ENCODE results near the gene PCNA. TPM values are rescaled to one million over a fixed set of nuclear protein-coding genes. Genes with fewer than 3 reads are reported as not detected.

PCNA gene
- polyA plus RNA-seq, 4 donors: 132 to 209 (median 169) TPM

DNA sequence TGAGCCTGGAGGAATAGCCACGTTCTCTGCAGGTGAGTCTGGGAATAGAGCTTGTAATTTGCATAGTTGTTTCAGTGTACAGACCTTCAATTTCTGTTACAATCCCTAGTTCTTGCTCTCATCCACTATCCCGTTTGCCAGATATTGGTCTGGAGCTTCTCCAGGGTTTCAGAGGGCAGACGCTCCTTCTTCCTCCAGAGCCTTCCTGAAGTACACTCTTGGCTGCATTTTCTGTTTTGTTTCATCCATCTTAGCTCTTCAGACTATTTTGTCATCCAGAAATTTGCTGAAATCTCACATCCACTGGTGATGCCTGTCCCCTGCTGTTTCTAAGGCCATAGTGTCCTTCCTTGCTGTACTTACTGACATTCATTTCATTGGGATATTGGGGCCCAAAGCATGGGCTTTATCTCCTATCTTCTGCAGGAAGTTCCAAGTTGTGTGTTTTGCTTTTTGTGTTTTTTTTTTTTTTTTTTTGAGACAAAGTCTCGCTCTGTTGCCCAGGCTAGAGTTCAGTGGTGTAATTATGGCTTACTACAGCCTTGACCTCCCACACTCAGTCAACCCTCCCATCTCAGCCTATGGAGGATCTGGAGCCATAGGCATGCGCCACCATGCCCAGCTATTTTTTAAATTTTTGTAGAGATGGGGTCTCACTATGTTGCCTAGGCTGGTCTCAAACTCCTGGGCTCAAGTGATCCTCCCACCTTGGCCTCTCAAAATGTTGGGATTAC, 25.8 kb upstream of the PCNA start:
- DNase-seq (ENCODE audit: low read depth in 4 of 4, low spot score in 3 of 4): no peak

DNA sequence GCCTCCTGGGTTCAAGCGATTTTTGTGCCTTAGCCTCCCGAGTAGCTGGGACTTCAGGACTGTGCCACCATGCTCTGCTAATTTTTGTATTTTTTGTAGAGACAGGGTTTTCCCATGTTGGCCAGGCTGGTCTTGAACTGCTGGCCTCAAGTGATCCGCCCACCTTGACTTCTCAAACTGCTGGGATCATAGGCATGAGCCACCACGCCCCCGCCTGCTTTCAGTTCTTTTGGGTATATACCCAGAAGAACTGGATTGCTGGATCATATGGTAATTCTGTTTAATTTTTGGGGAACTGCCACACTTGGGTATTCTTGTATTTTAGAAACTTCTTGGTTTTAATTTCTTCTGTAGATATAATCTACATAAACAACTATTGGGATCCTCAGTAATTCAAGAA, 24.1 kb upstream of the PCNA start:
- no peak for DNase-seq (ENCODE audit: low read depth in 4 of 4, low spot score in 3 of 4)

DNA sequence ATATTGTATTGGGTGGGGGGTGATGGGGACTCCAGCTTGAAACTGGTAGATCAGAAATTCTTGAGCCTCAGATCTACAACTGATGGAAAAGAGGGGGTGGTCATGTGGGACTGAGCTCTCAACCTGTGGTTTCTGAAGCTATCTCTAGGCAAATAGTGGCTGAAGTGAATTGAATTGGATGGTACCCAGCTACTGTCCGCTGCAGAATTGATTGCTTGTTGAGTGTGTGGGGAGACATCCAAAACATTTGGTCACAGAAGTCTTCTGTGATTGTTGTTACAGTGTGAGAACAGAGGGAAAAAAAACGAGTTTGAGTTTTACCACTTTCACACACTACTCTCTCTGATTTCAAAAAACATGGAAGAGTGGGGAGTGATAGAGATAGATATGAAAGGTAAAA, 21.9 kb upstream of the PCNA start:
- DNase-seq (ENCODE audit: low read depth in 4 of 4, low spot score in 3 of 4): no peak

DNA sequence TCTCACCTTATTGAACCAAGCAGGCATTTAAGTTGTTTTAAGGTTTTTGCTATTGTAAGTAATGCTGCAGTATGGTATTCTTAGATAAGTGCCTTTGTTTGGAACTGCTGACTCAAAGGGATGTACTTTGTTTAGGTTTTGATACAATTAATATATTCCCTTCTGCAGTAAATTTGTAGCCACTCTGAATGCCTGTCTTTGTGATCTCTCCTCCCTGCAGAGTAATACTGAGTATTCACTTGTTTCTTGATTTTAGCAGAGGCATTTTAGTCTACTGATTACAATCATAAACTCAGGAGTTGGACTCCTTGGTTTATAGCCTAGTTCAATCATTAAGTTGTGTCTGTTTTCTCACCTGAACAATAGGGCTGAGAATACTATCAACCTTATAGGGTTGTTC, 20.4 kb upstream of the PCNA start:
- no peak for DNase-seq (ENCODE audit: low read depth in 4 of 4, low spot score in 3 of 4)

DNA sequence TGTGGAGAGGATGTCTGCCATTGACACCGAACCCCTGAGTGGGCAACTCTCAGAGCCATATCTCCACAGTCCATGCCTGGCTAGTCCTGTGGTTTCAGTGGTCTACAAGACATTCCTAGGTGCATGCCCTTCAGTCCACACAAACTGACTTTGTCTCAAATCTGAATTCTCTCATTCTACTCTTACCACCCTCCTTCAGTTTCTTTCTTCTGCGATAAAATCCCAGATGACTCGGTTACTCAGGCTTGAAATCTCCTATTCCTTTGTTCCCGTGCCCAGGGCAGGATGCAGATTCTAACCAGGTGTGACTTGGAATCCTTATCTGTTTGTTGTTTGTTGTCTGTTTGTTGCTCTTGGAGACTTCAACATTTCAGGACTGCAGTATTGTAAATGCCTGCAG, 16.3 kb upstream of the PCNA start:
- no peak for DNase-seq (ENCODE audit: low read depth in 4 of 4, low spot score in 3 of 4)

DNA sequence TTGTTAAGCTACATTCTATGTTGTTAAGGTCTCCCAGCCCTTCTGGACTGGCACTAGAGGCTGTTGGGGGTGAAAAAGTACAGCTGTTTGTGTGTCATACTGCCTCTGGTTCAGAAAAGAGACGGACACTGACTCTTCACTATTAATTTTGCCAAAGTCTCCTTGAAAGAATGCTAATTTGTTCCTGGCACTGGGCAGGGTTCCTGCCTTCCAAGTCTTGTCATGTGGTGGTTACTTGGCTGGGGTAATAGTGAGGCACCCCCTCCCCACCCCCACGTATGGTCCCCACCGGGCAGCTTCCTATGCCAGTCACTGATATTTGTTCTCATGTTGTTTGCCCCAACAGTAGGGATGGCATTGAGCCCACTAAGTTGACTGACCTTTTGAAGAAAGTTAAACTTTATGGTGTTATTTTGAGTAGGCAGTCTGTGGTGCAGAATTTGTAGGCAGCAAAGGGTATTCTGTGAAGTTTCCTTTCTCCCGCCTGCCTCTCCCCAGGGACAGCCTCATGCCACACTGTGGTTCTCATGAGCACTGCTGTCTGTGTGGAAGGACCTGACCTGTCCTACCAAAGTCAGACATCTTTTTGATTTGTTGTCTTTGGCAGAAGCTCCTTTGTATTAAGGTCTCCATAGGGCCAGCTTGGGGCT, 15.7 kb upstream of the PCNA start:
- DNase-seq (ENCODE audit: low read depth in 4 of 4, low spot score in 3 of 4): no peak

DNA sequence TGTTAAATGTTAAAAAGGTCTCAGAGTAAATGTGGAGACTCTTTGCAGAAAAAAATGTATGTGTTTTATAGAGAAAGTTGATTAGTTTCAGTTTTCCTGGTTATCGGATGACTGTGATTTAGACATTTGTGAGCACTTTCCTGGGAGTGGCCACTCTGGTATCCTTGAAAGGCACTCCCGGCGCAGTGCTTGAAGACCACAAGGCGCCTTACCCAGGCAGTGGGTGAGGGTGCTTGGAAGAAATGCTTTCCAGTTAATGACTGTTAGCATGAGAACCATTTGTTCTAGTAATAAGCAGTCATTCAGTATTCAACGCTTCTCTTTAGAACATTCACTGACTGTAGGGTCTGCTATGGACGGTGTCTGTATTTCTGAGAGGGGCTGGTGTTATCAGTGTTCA, 14.2 kb upstream of the PCNA start:
- DNase-seq (ENCODE audit: low read depth in 4 of 4, low spot score in 3 of 4): no peak

DNA sequence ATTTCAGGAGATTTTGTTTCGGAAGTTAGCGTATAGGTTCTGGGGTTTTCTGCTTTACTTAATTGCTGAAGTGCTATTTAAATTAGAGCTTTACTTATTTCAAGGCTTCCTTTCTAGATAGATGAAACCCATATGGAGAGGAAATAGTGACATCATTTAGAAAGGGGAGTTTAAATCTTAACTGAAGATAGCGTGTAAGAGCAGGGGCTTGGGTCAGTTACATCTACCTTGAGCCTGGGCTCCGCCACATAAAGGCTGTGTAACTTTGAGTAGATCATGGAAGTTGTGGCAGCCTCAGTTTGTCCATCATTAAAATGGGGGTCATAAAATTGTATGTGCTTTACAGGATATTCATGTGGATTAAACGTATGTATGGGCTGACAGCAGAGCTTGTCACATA, 11.7 kb upstream of the PCNA start:
- no peak for DNase-seq (ENCODE audit: low read depth in 4 of 4, low spot score in 3 of 4)

DNA sequence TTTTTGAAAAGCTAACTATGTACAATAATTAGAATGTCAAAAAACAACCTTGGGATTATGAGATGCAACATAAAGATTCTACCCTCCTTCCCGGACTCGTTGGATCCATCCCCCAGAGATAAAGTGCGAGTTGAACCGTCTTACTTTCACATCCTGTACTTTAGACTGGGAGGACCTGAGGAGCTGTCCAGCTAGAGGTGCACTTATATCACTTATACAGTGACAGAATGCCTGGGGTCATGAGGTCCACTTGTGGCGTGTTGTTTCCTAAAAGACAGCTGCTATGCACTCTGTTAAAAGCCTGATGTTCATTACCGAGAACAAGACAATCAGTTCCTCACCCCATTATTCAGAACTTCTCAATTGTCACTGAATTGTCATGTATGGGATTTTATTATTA, 9.1 kb upstream of the PCNA start:
- DNase-seq (ENCODE audit: low read depth in 4 of 4, low spot score in 3 of 4): no peak

DNA sequence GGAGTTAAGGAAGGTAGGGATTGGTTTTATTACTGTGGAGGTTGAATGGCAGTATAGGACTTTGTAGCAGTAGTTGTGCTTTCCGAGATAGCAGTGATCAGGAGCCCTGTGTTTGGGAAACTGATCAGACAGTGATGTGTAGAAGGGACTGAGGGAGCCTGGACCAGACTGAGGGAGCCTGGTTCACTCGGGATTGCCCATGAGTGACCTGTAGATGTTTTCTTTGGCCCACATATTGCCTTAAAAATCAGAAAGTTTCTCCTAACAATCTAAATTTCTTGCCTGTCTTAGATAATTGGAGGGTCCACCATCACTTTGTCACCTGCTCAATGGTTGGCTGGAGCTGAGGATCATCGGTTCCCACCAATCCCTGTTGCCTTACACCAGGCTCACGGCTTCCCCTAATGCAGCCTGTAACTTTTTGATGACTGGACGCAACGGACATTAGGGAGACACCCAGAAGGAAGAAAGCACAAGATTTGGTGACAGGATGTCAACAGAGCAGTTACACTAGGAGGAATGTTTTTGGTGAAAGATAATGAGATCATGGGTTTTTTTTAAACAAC, 8.2 kb upstream of the PCNA start:
- no peak for DNase-seq (ENCODE audit: low read depth in 4 of 4, low spot score in 3 of 4)

DNA sequence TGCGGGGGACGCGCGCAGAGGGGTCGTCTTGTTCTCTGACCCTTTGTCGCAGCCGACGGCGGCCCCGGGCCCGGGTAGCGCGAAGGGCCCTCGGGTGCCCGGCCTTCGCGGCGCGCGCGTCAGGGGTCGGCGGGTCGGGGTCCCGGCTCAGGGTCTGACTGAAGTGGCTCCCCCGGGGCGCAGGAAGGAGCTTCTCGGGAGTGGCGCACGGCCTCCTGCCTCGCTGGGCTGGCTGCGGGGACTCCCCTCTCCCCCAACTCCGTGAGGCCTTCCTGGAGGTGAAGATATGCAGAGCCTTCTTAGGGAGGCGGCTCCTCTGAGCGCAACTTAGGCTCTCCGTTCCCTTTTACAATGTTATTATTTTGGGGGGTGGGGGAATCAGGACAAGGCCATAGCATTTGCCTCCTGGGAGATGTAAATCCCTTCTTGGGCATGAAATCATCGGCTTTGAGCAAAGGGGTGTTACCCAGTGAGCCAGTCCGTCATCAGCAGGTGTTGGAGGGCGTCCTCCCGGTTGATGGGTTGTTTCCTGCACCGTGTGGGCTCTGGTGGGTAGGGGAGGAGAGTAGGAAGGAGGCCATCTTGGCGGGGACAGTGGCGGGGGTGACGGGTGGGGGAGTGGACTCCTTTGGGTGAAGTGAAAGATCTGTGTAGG, 7.6 kb upstream of the PCNA start:
- DNase-seq (ENCODE audit: low read depth in 4 of 4, low spot score in 3 of 4): peak in 3 of 4 donors; percentile 36 to 54 (median 43)

DNA sequence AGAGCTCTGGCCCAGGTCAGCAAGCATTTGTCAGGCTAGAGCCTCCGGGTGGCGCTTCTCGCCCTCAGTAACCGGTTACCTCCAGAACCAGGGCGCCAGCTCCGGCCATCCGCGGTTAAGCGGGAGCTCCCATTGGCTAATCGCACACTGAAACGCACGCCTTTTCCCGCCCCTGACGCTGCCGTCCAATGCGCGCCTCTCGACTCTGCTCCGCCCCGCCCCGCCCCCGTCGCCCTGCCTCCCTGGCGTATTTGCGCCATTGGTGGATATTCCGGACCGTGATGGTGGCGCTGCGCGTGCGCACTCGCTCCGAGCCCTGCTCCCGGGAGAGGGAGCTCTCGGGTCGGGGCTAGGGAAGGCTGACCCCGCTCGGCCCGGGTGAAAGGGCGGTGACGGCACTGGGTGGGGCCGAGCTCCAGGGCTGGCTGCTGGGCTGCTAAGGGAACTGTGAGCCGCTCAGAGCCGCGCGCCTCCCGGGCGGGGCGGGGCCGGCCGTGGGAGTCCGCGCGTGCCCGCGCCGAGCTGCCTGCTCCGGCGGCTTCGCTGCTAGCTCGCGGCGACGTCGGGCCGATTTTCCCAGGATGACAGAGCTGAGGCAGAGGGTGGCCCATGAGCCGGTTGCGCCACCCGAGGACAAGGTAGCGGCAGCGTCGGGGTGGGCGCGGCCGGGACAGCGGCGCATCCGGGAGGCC, 6.9 kb upstream of the PCNA start, which contains the start of gene CDS2:
Gene CDS2, plus strand, starts transcription at position 497 of the 692 bp plus-strand sequence. Its CDS starts 85 bp downstream, at position 582.
- DNase-seq (ENCODE audit: low read depth in 4 of 4, low spot score in 3 of 4): peak; percentile 95 to 98 (median 97)

DNA sequence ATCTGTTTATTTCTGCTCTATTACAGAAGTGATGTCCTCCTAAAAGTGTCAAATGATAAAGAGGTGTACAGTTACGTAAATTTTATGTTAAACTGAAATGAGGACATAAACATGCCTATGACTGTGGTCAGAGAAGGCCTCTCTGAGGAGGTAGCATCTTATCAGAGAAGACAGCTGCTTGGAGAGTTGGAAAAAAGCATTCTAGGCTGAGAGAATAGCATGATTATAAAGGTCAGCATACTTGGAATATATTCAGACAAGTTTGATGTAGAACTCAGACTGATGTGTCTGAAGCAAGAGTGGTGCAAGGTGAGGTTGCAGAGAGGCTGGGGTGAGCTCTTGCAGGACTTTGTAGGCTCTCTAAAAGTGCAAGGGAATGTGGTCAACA, 3.1 kb upstream of the PCNA start:
- no peak for DNase-seq (ENCODE audit: low read depth in 4 of 4, low spot score in 3 of 4)

DNA sequence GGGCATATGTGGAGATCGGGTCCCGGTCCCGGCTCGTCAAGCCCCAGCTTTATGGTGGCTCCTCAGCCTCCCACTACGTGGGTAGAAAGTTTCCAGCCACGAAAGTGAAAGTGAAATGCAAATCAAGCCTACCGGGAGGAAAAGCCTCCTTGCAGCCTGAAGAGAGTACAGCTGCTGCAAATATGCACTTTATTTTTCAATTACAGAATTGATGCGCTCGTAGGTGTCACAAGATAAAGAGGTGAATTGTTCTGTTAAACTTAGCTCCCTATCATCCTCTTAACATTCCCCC, 373 bp upstream of the PCNA start:
- no peak for DNase-seq (ENCODE audit: low read depth in 4 of 4, low spot score in 3 of 4)

DNA sequence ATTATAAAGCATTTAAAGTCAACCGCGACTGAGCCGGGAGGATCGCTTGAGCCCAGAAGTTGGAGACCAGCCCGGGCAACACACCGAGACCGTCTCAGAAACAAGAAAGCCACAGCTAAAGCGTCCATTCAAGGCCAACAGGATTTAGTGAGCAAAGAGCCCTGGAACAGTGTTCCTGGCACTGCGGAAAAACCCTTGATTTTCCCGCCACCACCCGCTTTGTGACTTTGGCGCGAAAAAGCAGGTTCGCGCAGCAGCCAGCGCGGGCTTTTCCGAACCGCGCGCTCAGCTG, 669 bp downstream of the PCNA start:
- DNase-seq (ENCODE audit: low read depth in 4 of 4, low spot score in 3 of 4): no peak

DNA sequence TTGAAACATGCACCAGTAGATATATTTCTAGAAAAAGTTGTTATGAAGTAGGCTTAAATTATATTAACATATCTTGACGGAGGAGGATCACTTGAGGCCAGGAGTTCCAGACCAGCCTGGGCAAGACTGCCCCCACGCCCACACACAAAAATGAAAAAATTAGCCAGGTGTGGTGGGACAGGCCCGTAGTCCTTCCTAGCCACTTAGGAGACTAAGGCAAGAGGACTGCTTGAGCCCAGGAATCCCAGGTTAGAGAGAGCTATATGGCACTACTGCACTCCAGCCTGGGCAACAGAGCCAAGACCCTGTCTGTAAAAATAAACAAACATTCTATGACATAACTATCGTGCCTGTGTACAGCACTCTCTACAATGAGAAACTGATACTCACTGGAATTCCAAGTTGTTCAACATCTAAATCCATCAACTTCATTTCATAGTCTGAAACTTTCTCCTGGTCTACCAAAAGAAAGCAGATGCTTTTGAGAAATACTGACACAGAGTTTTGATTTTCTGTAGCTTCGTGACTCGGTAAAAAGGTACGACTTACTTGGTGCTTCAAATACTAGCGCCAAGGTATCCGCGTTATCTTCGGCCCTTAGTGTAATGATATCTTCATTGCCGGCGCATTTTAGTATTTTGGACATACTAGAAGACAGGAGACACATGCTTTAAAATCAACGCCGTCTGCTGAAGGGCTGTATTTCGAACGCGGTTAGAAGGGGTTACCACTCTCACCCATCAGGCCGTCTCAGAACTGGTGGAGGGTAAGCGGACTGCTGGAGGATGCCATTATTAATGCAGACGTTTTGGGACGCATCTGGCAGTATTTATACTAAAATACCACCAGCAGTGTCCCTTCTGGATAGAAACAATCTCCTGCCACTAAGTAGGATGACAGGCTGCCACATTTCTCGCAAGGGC, 1.3 kb downstream of the PCNA start:
- no peak for DNase-seq (ENCODE audit: low read depth in 4 of 4, low spot score in 3 of 4)

DNA sequence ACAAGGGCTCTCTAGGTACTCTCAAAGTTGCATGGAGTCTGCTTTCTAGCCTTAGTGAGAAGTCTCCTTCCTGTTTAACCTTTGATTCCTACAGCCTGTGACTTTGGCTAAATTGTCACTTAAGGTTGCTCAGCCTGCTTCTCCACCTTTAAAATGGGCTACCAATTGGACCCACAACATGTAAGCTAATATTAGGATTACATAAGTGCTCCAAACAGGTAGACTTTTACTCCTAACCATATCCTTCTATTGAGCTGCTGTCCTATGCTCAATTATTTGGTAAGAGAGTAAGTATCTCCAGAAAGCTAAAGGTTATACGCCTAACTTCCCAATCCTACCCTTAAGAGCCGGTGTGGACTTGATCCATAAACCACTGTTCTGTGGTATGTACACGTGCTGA, 2.9 kb downstream of the PCNA start:
- no peak for DNase-seq (ENCODE audit: low read depth in 4 of 4, low spot score in 3 of 4)

DNA sequence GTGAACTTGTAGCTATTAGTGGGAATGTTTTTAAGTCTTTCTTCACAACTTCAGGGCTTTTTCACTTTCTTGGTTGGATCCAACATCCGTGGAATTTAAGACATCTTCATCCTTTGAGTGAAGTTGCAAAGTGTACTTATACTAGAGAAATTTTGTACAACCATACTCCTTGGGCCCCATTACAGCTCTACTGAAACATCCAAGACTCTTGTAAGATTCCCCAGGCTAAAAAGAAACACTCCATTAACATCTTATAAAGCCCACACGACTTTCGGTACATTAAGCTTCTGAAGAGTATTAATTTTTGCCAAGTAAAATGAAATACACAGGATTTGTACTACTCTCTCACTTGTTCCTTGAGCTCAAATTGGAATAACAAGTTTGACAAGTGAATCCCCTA, 5.4 kb downstream of the PCNA start:
- no peak for DNase-seq (ENCODE audit: low read depth in 4 of 4, low spot score in 3 of 4)

DNA sequence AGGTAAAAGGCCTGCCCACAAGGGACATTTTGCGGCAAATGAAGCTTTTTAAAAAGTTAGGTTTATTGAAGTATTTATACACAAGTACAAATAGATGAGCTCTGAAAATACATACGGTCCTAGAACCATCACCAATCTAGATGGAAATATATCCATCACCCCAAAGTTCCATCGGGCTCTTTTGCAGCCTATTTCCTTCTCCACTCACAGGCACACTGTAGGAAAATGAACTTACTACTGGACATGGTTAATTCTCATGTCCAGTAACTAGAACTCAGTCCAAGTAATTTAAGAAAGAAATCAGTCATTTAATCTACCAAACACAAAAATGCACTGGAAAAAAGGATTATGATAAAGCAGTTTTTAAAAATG, 6.2 kb downstream of the PCNA start:
- no peak for DNase-seq (ENCODE audit: low read depth in 4 of 4, low spot score in 3 of 4)

DNA sequence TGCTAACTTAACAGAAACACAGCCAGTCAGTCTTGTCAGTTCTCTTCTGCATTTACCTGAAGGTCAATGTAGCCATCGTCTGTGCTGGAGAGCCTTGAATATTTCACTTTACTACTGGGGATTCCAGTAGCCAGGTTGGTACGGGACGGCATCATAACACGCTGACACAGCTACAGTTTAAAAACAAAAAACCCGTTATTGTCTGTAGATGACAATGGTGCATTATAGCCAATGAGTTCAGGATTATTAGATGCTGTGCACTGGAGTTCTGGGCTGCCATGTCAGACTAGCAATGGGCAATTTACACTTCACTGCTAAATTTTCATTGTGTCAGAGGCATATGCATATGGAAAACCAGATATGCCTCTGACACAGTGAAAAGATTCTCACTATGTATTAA, 10.5 kb downstream of the PCNA start:
- DNase-seq (ENCODE audit: low read depth in 4 of 4, low spot score in 3 of 4): no peak

DNA sequence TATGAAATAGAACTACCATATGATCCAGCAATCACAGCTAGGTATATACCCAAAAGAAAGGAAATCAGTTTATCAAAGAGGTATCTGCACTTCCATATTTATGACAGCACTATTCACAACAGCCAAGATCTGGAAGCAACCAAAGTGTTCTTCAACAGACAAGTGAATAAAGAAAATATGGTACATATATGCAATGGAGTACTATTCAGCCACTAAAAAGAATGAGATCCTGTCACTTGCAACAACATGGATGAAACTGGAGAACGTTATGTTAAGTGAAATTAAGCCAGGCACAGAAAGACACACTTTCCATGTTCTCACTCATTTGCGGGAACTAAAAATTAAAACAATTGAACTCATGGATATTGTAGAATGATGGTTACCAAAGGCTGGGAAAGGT, 15.3 kb downstream of the PCNA start:
- no peak for DNase-seq (ENCODE audit: low read depth in 4 of 4, low spot score in 3 of 4)

Data from left renal pelvis (tissue), 4 donors.